T-cell (primary cell): ENCODE results near the gene ST8SIA6. TPM values are rescaled to one million over a fixed set of nuclear protein-coding genes. Genes with fewer than 3 reads are reported as not detected.

ENCODE experiments used
- ATAC-seq, 4 experiments: fragments of 200-7000 bp in 3 of 4; fragments of 150-1000 bp in 1 of 4; cut with Tn5 transposase; replicated peaks in 1 of 4; 1 replicate in 3 of 4; 2 replicates in 1 of 4; pipeline ENCODE4 v1.10.0; 2021; ENCODE audit warnings: moderate library complexity in 3 of 4, mild to moderate bottlenecking in 2 of 4, moderate number of reproducible peaks in 1 of 4
- CTCF ChIA-PET, 2 donors: fragments of 300-600 bp; sonication (Branson Sonifier 250); formaldehyde crosslinking; loops; one replicate each; lab custom pipeline; 2022; ENCODE audit warnings: antibody characterized with exemption in 2 of 2; lab: Charles Lee
- POLR2A ChIA-PET, 2 donors: fragments of 300-600 bp; sonication (Branson Sonifier 250); formaldehyde crosslinking; loops; one replicate each; lab custom pipeline; 2022; ENCODE audit warnings: antibody characterized with exemption in 2 of 2; lab: Charles Lee
- DNase-seq, 35 experiments: peaks; one replicate each; pipeline versions ENCODE4 v3.0.0 to v3.0.0-alpha.2; 2013 to 2023
- H3K27ac ChIP-seq: one replicate; pipeline ENCODE4 v1.5.1; 2013; ENCODE audit warnings: low read length
- H3K27me3 ChIP-seq, 2 experiments: replicated peaks in 1 of 2; 1 replicate in 1 of 2; 2 replicates in 1 of 2; pipeline versions ENCODE4 v1.6.1 to v1.7.0; 2013; ENCODE audit warnings: low read length in 1 of 2, mixed read lengths in 1 of 2; ENCODE audit not compliant: control insufficient read depth in 2 of 2, insufficient read depth in 2 of 2; ENCODE audit errors: extremely low read depth in 1 of 2
- H3K36me3 ChIP-seq, 2 donors: 1 replicate in 1 of 2; 2 replicates in 1 of 2; pipeline versions ENCODE4 v1.6.1 to v1.7.0; 2013; ENCODE audit warnings: low read length in 1 of 2; ENCODE audit not compliant: control insufficient read depth in 2 of 2, insufficient read depth in 1 of 2; ENCODE audit errors: extremely low read depth in 1 of 2
- H3K4me1 ChIP-seq, 2 experiments: 1 replicate in 1 of 2; 2 replicates in 1 of 2; pipeline versions ENCODE4 v1.6.1 to v1.7.0; 2013; ENCODE audit warnings: low read length in 2 of 2, mixed read lengths in 1 of 2; ENCODE audit not compliant: insufficient read depth in 2 of 2, control insufficient read depth in 1 of 2; ENCODE audit errors: extremely low read depth in 1 of 2
- H3K4me3 ChIP-seq, 2 donors: 1 replicate in 1 of 2; 2 replicates in 1 of 2; pipeline versions ENCODE4 v1.5.1 to v1.7.0; 2013; ENCODE audit warnings: mild to moderate bottlenecking in 2 of 2, low read length in 1 of 2, moderate library complexity in 1 of 2; ENCODE audit not compliant: control insufficient read depth in 1 of 2; ENCODE audit errors: extremely low read depth in 1 of 2
- H3K9me3 ChIP-seq: 2 replicates; pipeline ENCODE4 v1.7.0; 2013
- H3K27ac Mint-ChIP-seq, 2 donors: one replicate each; pipeline ENCODE4 v1.8.0; 2020 to 2021; ENCODE audit warnings: mild to moderate bottlenecking in 2 of 2, mixed read lengths in 2 of 2
- H3K27me3 Mint-ChIP-seq, 2 donors: one replicate each; pipeline ENCODE4 v1.8.0; 2021 to 2022; ENCODE audit warnings: mixed read lengths in 2 of 2
- H3K36me3 Mint-ChIP-seq: one replicate; pipeline ENCODE4 v1.8.0; 2021; ENCODE audit warnings: mixed read lengths
- H3K4me1 Mint-ChIP-seq, 3 donors: one replicate each; pipeline ENCODE4 v1.8.0; 2020 to 2022; ENCODE audit warnings: mixed read lengths in 3 of 3, mild to moderate bottlenecking in 1 of 3
- H3K4me3 Mint-ChIP-seq, 3 donors: one replicate each; pipeline ENCODE4 v1.8.0; 2020 to 2022; ENCODE audit warnings: mild to moderate bottlenecking in 3 of 3, mixed read lengths in 3 of 3, moderate library complexity in 3 of 3
- H3K9me3 Mint-ChIP-seq, 3 donors: one replicate each; pipeline ENCODE4 v1.8.0; 2020 to 2022; ENCODE audit warnings: mixed read lengths in 3 of 3
- WGBS: methylation state at CpG from one replicate; pipeline ENCODE4 v1.1.5; 2013; ENCODE audit warnings: missing lambda C conversion rate; ENCODE audit not compliant: insufficient coverage; 5-methylcytosine and 5-hydroxymethylcytosine counted together
- total RNA-seq, 35 experiments: library from RNA in 6 of 35; stranded (reverse) in 6 of 35; fragments of 120-200 nt in 1 of 35; gene quantifications; one replicate each; pipeline versions ENCODE4 v1.2.1 to v1.2.4 and lab custom pipeline; 2013 to 2026

The ST8SIA6 gene
- total RNA-seq, 5 donors from 2014 or later (not counting 1 experiment from before 2014, with no cell fraction given), result 0.95 to 4.0 (median 1.7) TPM

DNA sequence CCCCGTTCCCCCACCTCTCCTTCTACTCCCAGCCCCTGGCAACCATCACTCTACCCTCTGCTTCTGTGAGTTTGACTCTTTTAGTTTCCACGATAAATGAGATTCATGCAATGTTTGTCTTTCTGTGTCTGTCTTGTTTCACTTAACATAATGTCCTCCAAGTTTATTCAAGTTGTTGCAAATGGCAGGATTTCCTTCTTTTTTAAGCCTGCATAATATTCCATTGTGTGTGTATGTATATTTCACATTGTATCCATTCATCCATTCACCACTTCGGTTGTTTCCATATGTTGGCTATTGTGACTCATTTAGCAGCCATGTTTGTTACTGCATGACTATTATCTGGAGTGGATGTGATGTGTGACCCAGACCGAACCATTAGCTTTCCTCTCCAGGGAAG is 162.0 kb downstream of the ST8SIA6 start:
- WGBS, result 48% methylated on average over 3 of the region's 4 CpGs
- peaks cover 14 to 30% of the 10 kb centered on the region in 2 donors for H3K27me3 Mint-ChIP-seq
- CTCF ChIA-PET, result no interaction called here

DNA sequence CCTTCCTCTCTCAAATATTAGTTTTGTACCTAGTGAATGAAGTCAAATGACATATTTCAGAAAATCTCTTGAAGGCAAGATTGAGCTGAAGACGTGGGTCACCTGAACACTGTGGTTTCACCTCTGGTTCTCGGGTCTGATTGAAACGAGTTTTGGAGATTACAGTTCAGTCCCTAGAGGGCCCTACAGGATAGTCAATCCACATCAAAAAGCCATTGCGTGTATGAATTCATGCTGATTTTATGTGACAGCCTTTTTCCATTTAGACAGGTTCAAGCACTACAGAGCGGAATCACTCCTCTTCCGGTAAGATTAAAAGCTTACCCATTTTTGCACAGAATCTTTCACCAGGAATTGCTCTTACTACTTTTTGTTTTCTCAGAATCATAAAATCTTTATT is 164.2 kb downstream of the ST8SIA6 start:
- H3K9me3 ChIP-seq, result no peaks in the 10 kb centered on the region
- no peak overlapping the region for H3K27ac Mint-ChIP-seq
- no peak overlapping the region for H3K4me3 Mint-ChIP-seq
- no peaks in the 10 kb centered on the region for H3K36me3 Mint-ChIP-seq
- H3K4me3 ChIP-seq, result no peak overlapping the region
- ChIA-PET CTCF (interaction anchor here (0.6 to 1.7 kb wide), 7 partner anchors 34 to 446 kb away, joined by 3 to 6 read pairs (median 4); no protein-coding TSS in a partner anchor), POLR2A (interaction anchor here in 1 of 2 donors (0.5 kb wide), 1 partner anchor 813 kb away, joined by 3 read pairs; no protein-coding TSS in a partner anchor)
- H3K36me3 ChIP-seq, result no peaks in the 10 kb centered on the region
- peaks cover 17 to 34% of the 10 kb centered on the region in 2 donors for H3K27me3 Mint-ChIP-seq
- peaks cover 0 to 13% of the 10 kb centered on the region in 2 experiments for H3K27me3 ChIP-seq
- H3K4me1 ChIP-seq, result no peaks in the 10 kb centered on the region
- WGBS, result 0% methylated on average over 2 of the region's 6 CpGs
- no peak overlapping the region for H3K27ac ChIP-seq
- ATAC-seq (peak in 3 of 4 experiments; percentile 50 to 61 (median 57)), DNase-seq (peak in 5 of 35 experiments; percentile 1 to 47 (median 7))
- H3K4me1 Mint-ChIP-seq, result peaks cover 5 to 10% (median 5%) of the 10 kb centered on the region in 3 donors
- no peaks in the 10 kb centered on the region for H3K9me3 Mint-ChIP-seq

More for the DNA sequence above, 162.0 kb downstream of the ST8SIA6 start:
- H3K27ac ChIP-seq, result no peak overlapping the region
- H3K4me1 ChIP-seq, result no peaks in the 10 kb centered on the region
- DNase-seq (no peak), ATAC-seq (no peak)
- H3K36me3 ChIP-seq, result no peaks in the 10 kb centered on the region
- H3K36me3 Mint-ChIP-seq, result no peaks in the 10 kb centered on the region
- peaks cover 5 to 10% (median 5%) of the 10 kb centered on the region in 3 donors for H3K4me1 Mint-ChIP-seq
- no peaks in the 10 kb centered on the region for H3K9me3 Mint-ChIP-seq
- H3K4me3 ChIP-seq, result no peak overlapping the region
- no peaks in the 10 kb centered on the region for H3K9me3 ChIP-seq
- H3K4me3 Mint-ChIP-seq, result no peak overlapping the region
- H3K27me3 ChIP-seq, result peaks cover 0 to 8% of the 10 kb centered on the region in 2 experiments
- H3K27ac Mint-ChIP-seq, result no peak overlapping the region
- POLR2A ChIA-PET, result no interaction called here

DNA sequence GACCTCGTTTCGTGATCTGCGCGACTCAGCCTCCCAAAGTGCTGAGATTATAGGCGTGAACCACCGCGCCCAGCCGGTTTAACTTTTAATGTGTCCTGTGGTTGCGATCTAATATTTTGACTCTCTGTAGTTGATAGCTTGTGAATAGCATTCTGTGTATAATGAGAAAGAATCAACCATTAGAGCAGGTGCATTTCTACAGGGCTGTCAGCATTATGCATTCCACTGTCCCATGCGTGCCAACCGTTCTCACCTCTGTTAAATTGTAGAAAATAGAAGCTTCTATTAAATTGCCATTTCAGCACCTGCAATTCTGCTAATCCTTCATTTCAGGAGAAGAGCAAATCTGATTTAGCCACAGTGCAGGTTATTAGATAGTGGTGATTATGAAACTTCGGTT is 164.6 kb downstream of the ST8SIA6 start:
- DNase-seq, result no peak

DNA sequence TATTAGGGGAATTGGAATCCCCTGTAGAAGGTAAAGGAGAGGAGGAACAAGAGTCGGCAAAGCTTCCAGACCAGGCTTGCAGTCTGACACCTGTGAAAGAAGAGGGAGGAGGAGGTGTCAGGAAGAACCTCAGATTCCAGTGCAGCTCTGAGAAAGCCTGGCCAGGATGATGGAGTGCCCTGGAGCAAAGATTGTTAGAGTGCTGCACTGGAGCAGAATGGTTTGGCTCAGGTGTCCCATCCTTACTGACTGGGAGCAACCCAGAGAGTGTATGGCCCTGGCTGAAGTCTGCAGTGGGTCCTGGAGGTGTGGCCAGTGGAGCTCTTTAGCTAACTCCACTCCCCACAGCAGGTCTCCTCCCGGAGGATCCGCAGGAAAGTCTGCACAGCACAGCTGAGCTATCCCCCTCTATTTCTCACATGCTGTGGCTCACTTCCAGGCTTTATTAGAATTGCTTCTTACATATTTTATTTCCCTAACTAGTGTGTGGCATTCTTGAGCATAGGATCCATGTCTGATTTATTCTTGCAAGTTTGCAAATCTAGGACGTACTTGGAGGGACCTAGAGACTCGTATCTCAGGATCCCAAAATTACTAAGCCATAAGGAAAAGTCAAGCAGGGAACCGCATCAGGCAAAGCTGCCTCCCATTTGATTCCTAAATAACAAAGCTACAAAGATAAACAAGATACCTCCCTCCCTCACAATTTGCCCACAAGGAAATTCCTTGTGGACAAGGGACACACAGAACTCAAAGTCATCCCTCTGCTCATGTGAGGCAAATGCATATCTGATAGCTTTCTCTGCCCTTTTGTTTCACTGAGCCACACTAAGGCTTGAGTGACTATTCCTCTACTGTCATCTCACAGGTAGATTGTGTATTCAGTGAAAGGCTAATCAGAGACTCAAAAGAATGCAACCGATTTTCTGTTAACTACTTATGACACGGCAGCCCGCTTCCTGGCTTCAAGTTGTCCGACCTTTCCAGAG is 167.5 kb downstream of the ST8SIA6 start:
- Histone ChIP-seq H3K9me3 (no peaks in the 10 kb centered on the region), H3K27me3 (peaks cover 0 to 18% of the 10 kb centered on the region in 2 experiments), H3K27ac (no peak overlapping the region), H3K4me3 (no peak overlapping the region), H3K4me1 (no peaks in the 10 kb centered on the region), H3K36me3 (no peaks in the 10 kb centered on the region)
- Mint-ChIP-seq H3K4me3 (no peak overlapping the region), H3K27me3 (peaks cover 16 to 30% of the 10 kb centered on the region in 2 donors), H3K9me3 (peaks cover 6 to 9% (median 8%) of the 10 kb centered on the region in 3 donors), H3K27ac (no peak overlapping the region), H3K4me1 (peaks cover 5 to 10% (median 5%) of the 10 kb centered on the region in 3 donors), H3K36me3 (no peaks in the 10 kb centered on the region)
- 93% methylated on average over 7 of the region's 10 CpGs for WGBS
- no peak for DNase-seq
- CTCF ChIA-PET, result no interaction called here
- no peak for ATAC-seq
- POLR2A ChIA-PET, result no interaction called here

More for the DNA sequence above, 164.6 kb downstream of the ST8SIA6 start:
- Histone ChIP-seq H3K9me3 (no peaks in the 10 kb centered on the region), H3K4me3 (no peak overlapping the region), H3K27ac (no peak overlapping the region), H3K27me3 (peaks cover 0 to 13% of the 10 kb centered on the region in 2 experiments), H3K36me3 (no peaks in the 10 kb centered on the region), H3K4me1 (no peaks in the 10 kb centered on the region)
- Mint-ChIP-seq H3K4me3 (no peak overlapping the region), H3K9me3 (no peaks in the 10 kb centered on the region), H3K27ac (no peak overlapping the region), H3K27me3 (peaks cover 17 to 34% of the 10 kb centered on the region in 2 donors), H3K36me3 (no peaks in the 10 kb centered on the region), H3K4me1 (peaks cover 5 to 10% (median 5%) of the 10 kb centered on the region in 3 donors)
- ChIA-PET POLR2A (interaction anchor here in 1 of 2 donors (0.5 kb wide), 1 partner anchor 813 kb away, joined by 3 read pairs; no protein-coding TSS in a partner anchor), CTCF (interaction anchor here (0.5 to 1.7 kb wide), 4 partner anchors 60 to 315 kb away, joined by 3 to 6 read pairs (median 4); no protein-coding TSS in a partner anchor)
- WGBS, result 100% methylated on average over 7 of the region's 12 CpGs
- no peak for ATAC-seq

DNA sequence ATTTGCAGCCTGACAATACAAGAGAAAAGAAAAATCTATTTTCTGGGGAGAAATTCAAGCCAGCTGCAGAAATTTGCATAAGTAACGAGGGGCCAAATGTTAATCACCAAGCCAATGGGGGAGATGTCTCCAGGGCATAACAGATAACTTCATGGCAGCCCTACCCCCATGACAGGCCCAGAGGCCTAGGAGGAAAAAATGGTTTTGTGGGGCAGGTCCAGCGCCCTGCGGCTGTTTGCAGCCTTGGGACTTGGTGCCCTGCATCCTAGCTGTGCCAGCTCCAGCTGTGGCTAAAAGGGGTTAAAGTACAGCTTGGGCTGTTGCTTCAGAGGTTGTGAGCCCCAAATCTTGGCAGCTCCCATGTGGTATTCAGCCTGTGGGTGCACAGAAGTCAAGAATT is 172.1 kb downstream of the ST8SIA6 start:
- Histone ChIP-seq H3K4me1 (no peaks in the 10 kb centered on the region), H3K27me3 (peaks cover 0 to 14% of the 10 kb centered on the region in 2 experiments), H3K4me3 (no peak overlapping the region), H3K27ac (no peak overlapping the region), H3K9me3 (no peaks in the 10 kb centered on the region), H3K36me3 (no peaks in the 10 kb centered on the region)
- H3K36me3 Mint-ChIP-seq, result no peaks in the 10 kb centered on the region
- no peaks in the 10 kb centered on the region for H3K4me1 Mint-ChIP-seq
- ATAC-seq, result no peak
- ChIA-PET POLR2A (no interaction called here), CTCF (no interaction called here)
- H3K4me3 Mint-ChIP-seq, result no peak overlapping the region
- peaks cover 12 to 26% (median 21%) of the 10 kb centered on the region in 3 donors for H3K9me3 Mint-ChIP-seq
- H3K27me3 Mint-ChIP-seq, result peaks cover 9% of the 10 kb centered on the region in 2 donors
- H3K27ac Mint-ChIP-seq, result no peak overlapping the region
- WGBS, result 92% methylated on average over 3 of the region's 3 CpGs
- no peak for DNase-seq

DNA sequence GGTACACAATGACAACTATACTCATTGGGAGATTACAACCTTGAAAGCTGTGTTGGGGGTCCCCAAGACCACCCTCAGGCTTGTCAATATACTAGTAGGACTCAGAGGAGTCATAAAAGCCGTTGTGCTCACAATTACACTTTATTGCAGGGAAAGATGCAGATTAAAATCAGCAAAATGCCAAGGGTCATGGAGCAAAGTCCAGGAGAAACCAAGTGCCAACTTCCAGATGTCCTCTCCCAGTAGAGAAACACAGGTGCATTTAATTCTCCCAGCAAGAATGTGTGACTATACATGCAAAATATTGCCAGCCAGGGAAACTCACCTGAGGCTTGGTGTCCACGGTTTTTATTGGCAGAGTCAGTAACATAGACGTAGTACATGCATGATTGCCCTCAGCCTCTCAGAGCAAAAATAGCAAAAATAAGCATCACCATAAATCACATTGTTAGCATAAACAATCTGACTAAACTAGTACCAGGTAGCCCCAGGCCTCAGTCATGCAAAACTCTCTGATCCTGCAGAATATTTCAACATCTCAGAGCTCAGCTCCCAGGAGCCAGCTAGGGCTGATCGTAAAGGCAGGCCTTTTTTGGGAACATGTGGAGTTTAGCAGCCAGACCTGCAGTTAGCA is 175.7 kb downstream of the ST8SIA6 start:
- Histone ChIP-seq H3K27ac (no peak overlapping the region), H3K4me3 (no peak overlapping the region), H3K9me3 (no peaks in the 10 kb centered on the region), H3K36me3 (no peaks in the 10 kb centered on the region), H3K4me1 (no peaks in the 10 kb centered on the region), H3K27me3 (peaks cover 0 to 12% of the 10 kb centered on the region in 2 experiments)
- CTCF ChIA-PET, result no interaction called here
- Mint-ChIP-seq H3K4me3 (no peak overlapping the region), H3K36me3 (no peaks in the 10 kb centered on the region), H3K27me3 (peaks cover 6 to 7% of the 10 kb centered on the region in 2 donors), H3K27ac (no peak overlapping the region), H3K9me3 (peaks cover 14 to 37% (median 20%) of the 10 kb centered on the region in 3 donors), H3K4me1 (no peaks in the 10 kb centered on the region)
- POLR2A ChIA-PET, result interaction anchor here in 1 of 2 donors (0.8 kb wide), 1 partner anchor 10 kb away, joined by 3 read pairs; no protein-coding TSS in a partner anchor
- WGBS, result 90% methylated on average over 2 of the region's 4 CpGs
- ATAC-seq, result no peak
- DNase-seq, result no peak
